Inflammatory macrophage treated with lipopolysaccharide for 1 hour (primary cell): Measurements from ENCODE around the gene MYO7B.

Experiments used
- DNase-seq, 2 donors: peaks; one replicate each; pipeline ENCODE4 v3.0.0-alpha.2; 2020 to 2022

Gene MYO7B

DNA sequence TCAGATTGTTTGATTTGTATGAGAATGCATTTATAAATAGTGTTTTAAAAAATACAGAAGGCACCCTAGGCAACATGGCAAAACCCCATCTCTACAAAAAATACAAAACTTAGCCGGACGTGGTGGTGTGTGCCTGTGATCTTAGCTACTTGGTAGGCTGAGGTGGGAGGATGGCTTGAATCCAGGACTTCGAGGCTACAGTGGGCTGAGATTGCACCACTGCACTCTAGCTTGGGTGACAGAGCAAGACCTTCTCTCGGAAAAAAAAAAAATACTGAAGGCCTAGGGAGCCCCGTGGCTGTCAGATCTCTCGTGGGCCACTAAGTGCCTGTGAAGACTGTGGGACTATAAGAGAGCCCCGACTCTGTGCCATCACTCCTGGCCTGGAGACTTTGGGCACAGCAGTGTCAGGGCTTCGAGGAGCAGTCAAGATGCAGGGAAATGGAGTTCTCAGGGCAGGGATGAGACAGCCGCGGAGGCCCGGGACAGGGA lies 40.5 kb downstream of the MYO7B start:
- no peak for DNase-seq

DNA sequence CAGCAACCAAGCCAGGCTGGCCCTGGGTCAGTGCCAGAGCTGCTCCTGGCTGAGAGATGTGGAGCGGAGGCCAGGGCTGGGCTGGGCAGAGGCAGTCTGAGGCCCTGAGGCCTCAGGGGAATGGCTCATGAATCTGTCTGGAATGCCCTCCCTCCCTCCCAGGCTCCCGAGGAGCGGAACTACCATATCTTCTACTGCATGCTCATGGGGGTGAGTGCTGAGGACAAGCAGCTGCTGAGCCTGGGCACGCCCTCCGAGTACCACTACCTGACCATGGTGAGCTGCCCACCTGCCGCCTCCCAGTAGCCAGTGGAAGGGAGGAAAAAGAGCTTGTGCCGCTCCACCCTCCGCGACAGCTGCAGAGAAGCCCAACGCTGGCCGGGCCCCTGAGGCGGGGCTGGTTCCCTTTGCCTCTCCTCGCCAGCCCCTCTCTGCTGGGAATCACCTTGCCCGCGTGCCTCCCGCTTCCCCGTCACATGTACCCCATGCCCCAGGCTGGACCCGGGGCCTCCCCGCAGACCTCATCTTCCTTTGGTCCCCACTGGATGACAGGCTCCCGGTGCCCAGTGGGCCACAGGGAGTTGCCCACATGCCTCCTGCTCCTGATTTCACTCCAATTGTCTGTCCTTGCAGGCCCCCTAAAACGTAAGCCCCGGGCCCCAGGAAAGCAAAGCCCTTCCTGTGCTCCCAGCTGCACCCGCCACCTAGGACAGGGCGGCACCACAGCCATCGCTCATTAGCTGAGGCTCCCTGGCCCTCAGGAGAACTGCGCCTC lies 41.1 kb downstream of the MYO7B start:
- DNase-seq: no peak

DNA sequence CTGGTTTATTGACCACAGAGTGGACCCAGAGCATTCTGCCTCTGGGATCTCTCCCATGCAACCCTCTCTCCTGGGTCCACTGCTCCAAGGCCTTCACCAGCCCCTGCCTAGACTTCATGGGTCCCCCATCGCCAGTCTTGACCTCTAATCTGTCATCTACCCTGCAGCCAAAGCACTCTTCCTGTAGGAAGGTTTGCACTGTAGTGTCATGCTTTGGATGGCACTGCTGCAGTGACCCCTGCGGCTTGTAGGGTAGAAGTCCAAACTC lies 41.7 kb downstream of the MYO7B start:
- DNase-seq: no peak

DNA sequence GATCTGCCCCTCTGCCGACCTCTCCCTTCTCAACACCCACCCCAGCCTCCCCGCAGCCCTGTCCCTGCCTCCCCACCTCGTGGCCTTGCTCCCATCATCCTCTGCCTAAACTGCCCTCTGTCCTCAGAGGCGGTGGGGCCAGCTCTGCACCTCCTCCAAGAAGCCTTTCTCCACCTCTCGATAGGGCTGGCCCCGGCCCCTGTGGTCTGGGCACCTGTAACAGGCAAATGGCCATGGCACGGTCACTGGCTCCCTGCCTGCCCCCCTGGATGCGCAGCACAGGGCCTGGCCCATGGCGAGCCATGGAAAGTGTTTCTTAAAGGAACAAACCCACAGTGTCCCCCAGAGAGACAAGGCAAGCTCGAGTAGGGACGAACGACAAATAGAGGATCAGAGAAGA lies 42.0 kb downstream of the MYO7B start:
- no peak for DNase-seq

DNA sequence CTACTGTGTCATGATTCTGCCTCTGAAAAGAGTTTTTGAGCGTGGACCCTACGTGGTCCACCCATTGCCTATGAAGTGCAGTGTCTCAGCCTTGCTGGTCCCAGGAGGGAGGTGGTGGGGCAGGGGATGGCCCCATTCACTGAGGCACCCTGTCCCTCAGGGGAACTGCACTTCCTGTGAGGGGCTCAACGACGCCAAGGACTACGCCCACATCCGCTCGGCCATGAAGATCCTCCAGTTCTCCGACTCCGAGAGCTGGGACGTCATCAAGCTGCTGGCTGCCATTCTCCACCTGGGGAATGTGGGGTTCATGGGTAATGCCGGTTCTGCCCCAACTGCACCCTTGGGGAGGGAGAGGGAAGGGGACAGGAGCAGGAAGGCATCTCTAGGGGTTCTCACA lies 42.5 kb downstream of the MYO7B start:
- no peak for DNase-seq

DNA sequence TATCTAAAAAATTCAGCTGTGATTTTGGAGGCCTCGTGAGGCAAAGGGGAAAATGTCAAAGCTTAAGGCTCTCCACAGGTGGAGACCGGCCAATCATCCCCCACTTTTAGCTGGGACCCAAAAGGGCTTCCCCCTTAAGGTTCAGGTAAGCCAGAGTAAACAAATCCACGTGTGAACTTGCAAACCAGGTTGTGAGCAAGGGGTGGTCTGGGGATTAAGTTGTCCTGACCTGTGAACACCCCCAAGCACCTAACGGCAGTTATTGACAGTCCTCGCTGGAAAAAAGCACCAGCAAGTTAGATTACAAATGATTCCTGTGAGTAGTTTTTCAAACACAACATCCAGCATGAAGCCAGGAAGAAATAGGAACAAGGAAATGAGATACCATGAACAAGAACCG lies 42.9 kb downstream of the MYO7B start:
- no peak for DNase-seq

DNA sequence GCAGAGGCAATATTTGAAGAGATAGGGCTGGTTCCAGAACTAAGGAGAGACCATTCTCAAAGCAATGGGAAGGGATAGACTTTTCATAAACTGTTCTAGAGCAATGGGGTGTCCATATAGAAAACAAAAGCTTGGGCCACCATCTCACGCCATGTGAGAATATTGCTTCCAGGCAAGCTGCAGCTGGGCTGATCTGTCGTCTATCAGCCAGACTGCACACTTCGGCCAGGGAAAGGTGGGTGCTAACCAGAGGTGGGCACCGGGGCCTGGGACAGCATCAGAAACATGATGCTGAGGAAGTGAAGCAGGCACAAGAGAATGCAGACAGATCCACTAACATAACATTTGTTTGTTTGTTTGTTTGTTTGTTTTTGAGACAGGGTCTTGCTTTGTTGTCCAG lies 43.7 kb downstream of the MYO7B start:
- no peak for DNase-seq

DNA sequence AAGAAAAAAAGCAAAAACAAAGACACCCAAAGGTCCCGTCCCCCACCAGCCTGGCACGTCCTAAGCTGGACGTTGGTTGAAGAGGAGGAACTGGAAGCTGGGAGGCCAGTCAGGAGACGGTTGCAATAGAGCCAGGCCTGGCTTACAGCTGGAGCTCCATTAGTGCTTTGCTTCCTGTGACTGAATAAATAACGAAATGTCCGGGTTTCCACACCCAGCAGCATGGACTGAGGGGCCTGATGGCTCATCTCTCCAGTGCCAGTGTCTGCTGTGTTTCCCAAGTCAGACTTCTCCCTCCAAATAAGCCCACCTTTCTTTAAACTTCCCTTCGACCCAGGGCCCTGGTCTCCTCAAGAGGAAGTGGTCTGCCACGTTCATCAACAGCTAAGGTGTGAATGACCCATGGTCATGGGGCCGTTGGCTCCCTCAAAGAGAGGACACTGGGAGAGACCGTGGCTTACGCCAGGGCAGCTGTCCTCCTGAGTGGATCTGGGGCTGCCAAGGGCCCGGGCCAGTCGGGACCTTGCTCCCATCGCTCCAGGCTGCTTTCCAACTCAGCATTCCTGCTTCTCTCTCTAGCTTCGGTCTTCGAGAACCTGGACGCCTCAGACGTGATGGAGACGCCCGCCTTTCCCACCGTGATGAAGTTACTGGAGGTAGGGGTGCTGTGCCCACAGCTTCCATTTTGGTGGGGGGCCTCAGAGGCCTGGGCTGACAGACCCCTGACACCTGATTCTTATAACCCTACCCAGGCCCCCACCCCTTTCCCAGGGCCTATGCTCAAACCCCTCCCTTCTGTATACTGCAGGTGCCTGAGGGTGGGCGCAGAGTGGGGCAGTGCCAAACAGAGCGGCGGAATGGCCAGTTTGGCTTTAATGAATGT lies 44.9 kb downstream of the MYO7B start:
- peak; percentile 34 to 41 for DNase-seq

DNA sequence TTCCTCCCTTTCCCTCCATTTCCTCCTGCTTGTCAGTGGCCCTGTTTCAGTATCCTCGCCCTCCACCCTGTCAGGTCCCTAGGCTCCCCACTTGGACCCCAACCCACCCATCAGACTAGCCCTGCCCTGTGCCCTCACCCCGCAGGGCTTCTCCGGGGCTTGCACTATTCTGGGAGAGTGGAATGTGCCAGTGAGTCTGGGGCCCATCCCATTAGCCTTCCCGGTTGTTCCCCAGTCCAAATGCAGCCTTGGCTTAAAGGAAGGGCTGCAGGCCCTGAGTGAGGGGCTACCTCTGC lies 45.5 kb downstream of the MYO7B start:
- DNase-seq: no peak

DNA sequence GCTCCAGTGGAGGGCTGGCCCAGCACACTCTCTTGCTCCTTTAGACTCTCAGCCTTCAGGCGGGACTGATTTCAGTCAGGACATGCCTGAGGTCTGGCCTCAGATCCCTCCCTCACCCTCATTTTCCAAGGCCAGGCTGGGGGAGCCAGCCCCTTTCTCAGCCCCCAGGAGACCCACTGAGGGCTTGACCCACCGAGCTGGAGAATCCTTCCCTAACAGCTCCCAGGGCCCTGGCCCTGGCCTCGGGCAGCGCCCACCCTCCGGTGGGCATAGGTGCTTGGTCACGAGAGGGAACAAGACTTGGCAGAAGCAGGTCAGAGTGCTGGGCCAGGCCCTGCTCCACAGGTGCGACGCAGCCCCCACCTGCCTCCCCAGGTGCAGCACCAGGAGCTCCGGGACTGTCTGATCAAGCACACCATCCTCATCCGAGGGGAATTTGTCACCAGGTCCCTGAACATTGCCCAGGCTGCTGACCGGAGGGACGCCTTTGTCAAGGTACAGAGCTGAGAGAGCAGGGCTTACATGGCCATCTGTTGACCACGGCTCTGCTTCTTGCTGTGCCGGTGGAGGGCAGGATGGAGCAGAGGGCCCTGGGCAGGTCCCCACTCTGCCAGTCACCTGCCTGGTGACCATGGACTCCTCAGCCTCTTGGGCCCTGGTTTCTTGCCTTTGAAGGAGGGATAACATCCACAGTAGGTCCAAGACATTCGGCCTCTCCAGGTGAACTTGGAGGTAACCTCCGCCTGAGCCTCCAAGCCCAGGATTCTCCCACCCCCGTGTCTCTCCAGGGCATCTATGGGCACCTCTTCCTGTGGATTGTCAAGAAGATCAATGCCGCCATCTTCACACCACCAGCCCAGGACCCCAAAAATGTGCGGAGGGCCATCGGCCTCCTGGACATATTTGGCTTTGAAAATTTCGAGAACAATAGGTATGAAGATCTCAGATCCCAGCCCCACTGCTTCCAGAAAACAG lies 46.3 kb downstream of the MYO7B start:
- DNase-seq: no peak

DNA sequence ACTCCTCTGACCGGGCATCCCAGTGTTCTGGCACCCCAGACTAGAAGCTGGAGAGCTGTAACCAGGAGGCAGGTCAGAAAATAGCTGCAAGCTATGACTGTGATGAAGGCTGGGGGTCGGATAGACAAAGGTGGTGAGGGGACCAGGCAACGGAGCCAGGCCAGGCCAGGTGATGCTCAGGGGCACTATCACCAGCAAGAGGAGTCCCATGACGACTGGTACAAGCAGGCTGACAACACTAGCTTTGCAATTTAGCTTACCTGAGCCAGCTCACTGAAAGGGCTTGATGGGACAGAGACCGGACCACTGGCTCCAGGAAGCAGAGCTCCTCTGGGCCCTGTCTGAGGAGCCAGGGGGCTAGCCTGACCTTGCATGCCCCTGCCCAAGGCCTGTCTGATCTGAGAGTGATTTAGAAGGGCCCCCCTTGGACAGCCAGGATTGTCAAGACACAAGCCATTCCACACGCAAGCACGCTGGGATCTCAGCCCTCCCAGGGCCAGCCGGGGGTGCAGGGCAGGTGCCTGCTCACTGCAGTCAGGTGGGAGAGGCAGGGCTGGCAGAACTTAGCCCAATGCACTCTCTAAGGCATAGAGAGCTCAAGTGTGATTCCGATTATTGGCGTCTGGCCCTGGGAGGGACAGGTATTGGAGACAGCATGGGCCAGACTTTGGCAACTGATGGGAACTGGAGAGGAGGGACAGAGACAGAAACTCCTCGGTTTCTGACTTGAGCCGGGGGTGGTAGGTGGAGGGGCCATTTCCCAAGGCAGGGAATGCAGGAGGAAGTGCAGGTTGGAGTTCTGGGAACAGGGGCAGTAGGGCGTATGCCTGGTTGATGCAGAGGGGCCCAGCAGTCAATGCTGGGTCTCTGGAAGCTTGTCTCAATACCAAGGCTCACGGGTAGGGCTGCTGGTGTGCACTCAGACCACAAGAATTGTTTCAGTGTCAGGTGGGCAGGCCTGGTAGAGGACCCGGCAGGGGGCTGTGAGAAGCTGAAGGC lies 47.7 kb downstream of the MYO7B start:
- no peak for DNase-seq

DNA sequence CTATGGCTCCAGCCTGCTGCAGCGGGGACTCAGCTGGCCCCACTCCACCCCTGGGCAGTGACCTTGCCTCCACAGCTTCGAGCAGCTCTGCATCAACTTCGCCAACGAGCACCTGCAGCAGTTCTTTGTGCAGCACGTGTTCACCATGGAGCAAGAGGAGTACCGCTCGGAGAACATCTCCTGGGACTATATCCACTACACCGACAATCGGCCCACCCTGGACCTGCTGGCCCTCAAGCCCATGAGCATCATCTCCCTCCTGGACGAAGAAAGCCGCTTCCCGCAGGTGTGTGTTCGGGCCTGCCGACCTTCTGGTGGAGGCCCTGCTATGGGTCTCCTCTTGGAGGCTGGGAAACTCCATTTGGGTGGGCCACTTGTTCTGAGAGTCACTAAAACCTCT lies 48.6 kb downstream of the MYO7B start:
- DNase-seq: no peak

DNA sequence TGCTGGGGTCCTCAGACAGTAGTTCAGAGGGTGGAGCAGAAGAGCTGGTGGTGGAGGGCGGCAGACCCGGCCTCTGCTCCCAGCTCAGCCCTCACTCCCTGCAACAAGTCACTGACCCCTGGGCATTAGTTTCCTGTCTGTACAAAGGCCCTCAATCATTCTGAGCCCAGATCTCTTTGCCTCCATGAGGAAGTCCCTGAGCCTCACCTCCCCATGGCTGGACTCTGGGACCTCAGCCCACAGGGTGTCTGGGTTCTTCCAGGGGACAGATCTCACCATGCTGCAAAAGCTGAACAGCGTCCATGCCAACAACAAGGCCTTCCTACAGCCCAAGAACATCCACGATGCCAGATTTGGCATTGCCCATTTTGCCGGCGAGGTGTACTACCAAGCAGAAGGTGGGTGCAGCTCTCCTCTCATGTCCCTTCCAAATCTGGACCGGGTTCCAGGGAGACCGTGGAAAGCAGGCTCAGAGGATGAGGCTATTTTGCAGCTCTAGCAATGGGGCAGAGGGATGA lies 49.1 kb downstream of the MYO7B start:
- no peak for DNase-seq

DNA sequence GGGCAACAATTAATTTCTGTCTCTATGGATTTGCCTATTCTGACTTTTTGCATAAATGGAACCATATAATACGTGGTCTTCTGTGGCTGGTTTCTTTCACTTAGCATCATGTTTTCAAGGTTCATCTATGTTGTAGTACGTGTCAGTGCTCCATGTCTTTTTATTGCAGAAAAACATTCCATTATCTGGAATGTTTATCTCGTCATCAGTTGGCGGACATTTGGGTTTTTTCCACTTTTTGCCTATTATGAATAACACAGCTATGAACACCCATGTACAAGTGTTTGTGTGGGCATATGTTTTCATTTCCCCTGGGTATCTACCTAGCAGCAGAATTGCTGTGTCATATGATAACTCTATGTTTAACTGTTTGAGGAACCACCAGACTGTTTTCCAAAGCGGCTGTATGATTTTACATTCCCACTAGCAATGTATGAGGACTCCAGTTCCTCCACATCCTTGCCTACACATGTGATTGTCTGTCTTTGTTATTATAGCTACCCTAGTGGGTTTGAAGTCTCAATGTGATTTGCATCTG lies 49.9 kb downstream of the MYO7B start:
- no peak for DNase-seq

DNA sequence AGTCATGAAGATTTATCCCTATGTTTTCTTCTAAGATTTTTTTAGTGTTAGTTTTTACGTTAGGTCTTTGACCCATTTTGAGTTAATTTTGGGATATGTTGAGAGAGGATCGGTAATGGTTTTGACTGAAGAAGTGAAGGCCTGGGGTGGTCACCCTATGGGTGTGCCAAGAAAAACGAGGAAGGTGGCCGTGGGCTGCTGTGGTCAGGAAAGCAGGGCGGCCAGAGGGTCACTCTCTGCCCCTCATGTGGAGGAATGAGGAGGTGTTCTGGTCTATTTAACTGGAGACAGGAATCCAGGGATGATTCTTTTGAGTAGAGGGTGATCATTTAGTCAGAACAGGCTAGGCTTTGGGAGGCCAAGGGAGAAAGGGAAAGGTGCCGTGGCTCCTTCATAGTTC lies 50.7 kb downstream of the MYO7B start:
- DNase-seq: no peak

DNA sequence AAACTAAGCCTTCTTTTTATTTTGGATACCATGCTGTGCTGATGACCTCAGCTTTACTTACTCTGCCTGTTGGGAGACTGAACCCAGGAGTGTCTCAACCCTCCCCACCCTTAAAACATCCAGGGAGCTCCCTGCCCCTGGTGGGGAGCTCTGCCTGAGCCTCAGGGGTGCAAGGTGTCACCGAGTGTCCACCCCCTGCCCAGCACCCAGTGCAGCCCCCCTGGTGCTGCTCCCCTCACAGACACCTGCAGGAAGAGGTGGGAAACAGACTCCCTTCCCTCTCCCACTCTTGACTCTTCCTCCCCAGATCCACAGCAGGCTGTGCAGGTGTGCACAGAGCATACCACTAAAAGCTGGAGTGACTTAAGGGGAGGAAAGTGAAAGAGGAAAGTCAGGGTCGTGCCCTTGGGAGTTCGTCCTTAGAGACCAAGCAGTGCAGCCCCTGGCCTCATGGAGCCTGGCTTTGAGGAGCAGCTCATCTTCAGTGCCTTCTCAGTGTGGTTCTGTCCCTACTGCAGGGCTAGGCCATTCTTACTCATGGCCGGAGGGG lies 51.3 kb downstream of the MYO7B start:
- DNase-seq: no peak

DNA sequence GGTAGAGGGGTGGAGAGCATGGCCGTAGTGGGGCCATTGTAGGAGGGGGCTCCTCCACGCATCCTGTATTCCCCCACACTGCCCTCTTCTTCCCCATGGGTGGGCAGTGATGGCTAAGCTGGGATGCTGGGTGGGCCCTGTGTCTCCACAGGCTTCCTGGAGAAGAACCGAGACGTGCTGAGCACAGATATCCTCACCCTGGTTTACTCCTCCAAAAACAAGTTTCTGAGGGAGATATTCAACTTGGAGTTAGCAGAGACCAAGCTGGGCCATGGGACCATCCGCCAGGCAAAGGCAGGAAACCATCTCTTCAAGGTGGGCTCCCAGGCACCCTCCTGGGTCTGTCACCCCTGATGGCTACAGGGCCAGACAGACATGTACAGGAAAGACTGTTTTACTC lies 52.8 kb downstream of the MYO7B start:
- DNase-seq: no peak

DNA sequence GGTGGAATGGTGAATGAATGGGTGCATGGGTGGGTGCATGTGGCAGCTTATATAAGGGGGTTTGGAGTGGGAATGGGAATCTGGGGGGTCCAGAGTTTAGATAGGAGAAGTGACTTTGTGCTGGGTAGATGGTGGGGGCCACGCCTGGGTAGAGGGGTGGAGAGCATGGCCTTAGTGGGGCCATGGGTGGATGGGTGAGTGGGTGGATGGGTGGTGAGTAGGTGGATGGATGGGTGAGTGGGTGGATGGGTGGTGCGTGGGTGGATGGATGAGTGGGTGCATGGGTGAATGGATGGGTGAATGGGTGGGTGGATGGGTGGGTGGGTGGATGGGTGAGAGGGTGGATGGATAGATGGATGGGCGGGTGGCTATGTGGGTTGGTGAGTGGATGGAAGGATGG lies 53.9 kb downstream of the MYO7B start:
- no peak for DNase-seq

DNA sequence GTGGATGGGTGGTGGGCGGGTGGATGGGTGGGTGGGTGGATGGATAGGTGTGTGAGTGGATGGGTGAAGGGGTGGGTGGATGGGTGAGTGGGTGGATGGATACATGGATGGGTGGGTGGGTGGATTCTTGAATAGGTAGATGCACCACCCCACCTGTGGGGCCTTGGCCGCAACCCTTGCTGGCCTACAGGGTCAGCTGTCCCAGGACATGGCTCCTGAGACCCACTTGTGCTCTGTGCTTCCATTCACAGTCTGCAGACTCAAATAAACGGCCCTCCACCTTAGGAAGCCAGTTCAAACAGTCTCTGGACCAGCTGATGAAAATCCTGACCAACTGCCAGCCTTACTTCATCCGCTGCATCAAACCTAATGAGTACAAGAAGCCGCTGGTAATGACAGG lies 54.4 kb downstream of the MYO7B start:
- DNase-seq: no peak

DNA sequence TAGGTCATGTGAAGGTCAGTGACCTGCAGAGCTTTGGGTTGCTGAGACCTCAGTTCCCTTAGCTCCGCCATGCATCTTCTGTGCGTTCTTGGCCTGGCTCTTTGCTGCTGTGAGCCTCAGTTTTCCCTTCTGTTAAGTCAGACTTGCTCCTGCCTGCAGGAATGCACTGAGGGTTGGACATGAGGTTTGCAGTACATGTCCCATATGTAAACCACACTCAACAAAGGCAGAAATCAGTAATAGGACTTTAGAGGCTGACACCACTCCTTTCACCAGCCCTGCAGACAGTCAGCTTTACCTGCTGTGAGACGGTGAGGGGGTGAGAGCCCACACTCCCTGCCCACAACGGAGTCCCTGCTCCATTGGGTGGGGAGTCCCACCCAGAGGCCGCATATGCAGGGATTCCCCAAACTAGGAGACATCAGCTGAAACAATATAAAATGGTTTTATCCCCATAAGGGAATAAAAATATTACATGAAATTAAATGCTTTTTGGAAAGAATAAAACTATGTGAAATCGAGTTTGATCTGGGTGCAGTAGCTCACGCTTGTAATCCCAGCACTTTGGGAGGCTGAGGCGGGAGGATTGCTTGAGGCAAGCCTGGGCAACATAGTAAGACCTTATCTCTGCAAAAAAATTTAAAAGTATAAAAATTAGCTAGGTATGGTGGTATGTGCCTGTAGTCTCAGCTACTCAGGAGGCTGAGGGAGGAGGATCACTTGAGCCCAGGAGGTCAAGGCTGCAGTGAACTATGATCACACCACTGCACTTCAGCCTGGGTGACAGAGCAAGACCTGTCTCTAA lies 55.1 kb downstream of the MYO7B start:
- no peak for DNase-seq
